Gastrocnemius medialis (tissue), 4 donors: ENCODE data around the gene WDFY3.

Experiments
- POLR2A ChIP-seq, 2 donors: fragments of 450-650 bp; IDR thresholded peaks; one replicate each; pipeline ENCODE4 v1.6.1; 2017; ENCODE audit warnings: antibody characterized with exemption in 2 of 2, mild to moderate bottlenecking in 2 of 2, moderate library complexity in 2 of 2
- TF ChIP-seq, protein P1 (sequence below), 5 experiments: fragments of 450-650 bp in 3 of 5; fragments of 200-600 bp in 2 of 5; sonication (generic) in 2 of 5; IDR thresholded peaks in 4 of 5; conservative IDR thresholded peaks in 1 of 5; 1 replicate in 4 of 5; 2 replicates in 1 of 5; pipeline ENCODE4 v1.5.1; 2016 to 2019; ENCODE audit warnings: antibody characterized with exemption in 5 of 5, mild to moderate bottlenecking in 3 of 5, moderate library complexity in 3 of 5

DNA sequence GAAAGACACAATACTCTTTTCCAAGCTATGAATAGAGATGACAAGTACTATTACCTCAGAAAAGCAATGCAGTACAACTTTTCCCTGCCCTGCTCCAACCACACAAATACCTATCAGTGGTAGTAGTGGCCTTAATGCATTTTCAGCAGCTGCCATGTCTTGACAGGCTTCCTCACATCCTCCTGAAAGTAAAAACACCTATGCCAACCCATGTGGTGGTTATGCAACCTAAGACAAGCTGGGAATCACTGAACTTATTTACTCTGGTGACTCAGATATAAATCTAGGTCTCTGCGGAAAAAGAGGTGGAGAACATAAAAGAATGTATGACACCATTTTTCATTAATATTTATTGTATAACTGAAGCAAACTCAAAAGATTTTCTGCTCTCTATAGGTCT, 14.5 kb downstream of the WDFY3 start:
- TF ChIP-seq, protein P1, sequence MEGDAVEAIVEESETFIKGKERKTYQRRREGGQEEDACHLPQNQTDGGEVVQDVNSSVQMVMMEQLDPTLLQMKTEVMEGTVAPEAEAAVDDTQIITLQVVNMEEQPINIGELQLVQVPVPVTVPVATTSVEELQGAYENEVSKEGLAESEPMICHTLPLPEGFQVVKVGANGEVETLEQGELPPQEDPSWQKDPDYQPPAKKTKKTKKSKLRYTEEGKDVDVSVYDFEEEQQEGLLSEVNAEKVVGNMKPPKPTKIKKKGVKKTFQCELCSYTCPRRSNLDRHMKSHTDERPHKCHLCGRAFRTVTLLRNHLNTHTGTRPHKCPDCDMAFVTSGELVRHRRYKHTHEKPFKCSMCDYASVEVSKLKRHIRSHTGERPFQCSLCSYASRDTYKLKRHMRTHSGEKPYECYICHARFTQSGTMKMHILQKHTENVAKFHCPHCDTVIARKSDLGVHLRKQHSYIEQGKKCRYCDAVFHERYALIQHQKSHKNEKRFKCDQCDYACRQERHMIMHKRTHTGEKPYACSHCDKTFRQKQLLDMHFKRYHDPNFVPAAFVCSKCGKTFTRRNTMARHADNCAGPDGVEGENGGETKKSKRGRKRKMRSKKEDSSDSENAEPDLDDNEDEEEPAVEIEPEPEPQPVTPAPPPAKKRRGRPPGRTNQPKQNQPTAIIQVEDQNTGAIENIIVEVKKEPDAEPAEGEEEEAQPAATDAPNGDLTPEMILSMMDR (IDR thresholded peaks at IDR 0.05 in 4 of 5, conservative IDR thresholded peaks at IDR 0.05 in 1 of 5) = no peak
- no peak for TF ChIP-seq POLR2A (IDR thresholded peaks at IDR 0.05)
